OCI-LY7 (cell line): ENCODE results near the gene DPEP3. TPM values are rescaled to one million over a fixed set of nuclear protein-coding genes. Genes with fewer than 3 reads are reported as not detected.

Source experiments
- Bru-seq: library from RNA; stranded (reverse); fragments of 400-500 nt; gene quantifications from one replicate; lab custom pipeline; 2021; lab: Mats Ljungman, UMichigan
- BruChase-seq, 2 experiments: library from RNA; stranded (reverse); fragments of 400-500 nt; gene quantifications; one replicate each; lab custom pipeline; 2021; lab: Mats Ljungman, UMichigan
- BruUV-seq: library from RNA; stranded (reverse); fragments of 400-500 nt; replicated peaks from 2 replicates; lab custom pipeline; 2021; lab: Mats Ljungman, UMichigan
- CTCF ChIA-PET: fragments of 300-600 bp; sonication (Branson Sonifier 250); formaldehyde crosslinking; loops from one replicate; lab custom pipeline; 2022; ENCODE audit warnings: antibody characterized with exemption; ENCODE audit not compliant: unreplicated experiment; lab: Charles Lee
- POLR2A ChIA-PET: fragments of 300-600 bp; sonication (Branson Sonifier 250); formaldehyde crosslinking; loops from one replicate; lab custom pipeline; 2022; ENCODE audit warnings: antibody characterized with exemption; lab: Charles Lee
- DNase-seq: peaks from one replicate; pipeline ENCODE4 v3.0.0-alpha.2; 2015; ENCODE audit warnings: low spot score
- H2AFZ ChIP-seq: fragments of 200-600 bp; sonication (generic), shearing (Covaris generic); 2 replicates; pipeline ENCODE4 v1.6.1; 2014; ENCODE audit warnings: mild to moderate bottlenecking, antibody characterized with exemption, low read length, moderate library complexity
- H3K27ac ChIP-seq: fragments of 200-600 bp; sonication (generic); 2 replicates; pipeline ENCODE4 v1.5.1; 2014; ENCODE audit warnings: mixed run types, low read depth, mild to moderate bottlenecking, moderate library complexity, low read length, inconsistent platforms; ENCODE audit not compliant: poor library complexity, severe bottlenecking
- H3K36me3 ChIP-seq: fragments of 200-600 bp; sonication (generic); 2 replicates; pipeline ENCODE4 v1.6.1; 2014; ENCODE audit warnings: mild to moderate bottlenecking, antibody characterized with exemption, low read length, moderate library complexity, mixed read lengths; ENCODE audit not compliant: insufficient read depth
- H3K4me1 ChIP-seq: fragments of 200-600 bp; sonication (generic); 2 replicates; pipeline ENCODE4 v1.5.1; 2014; ENCODE audit warnings: mild to moderate bottlenecking, low read length; ENCODE audit not compliant: insufficient read depth, poor library complexity, severe bottlenecking
- H3K4me2 ChIP-seq: fragments of 200-600 bp; sonication (generic); 2 replicates; pipeline ENCODE4 v1.6.1; 2014; ENCODE audit warnings: mild to moderate bottlenecking, low read length
- H3K4me3 ChIP-seq: fragments of 200-600 bp; sonication (generic); 2 replicates; pipeline ENCODE4 v1.5.1; 2014; ENCODE audit warnings: mild to moderate bottlenecking, low read depth, low read length; ENCODE audit not compliant: poor library complexity, severe bottlenecking
- H3K79me2 ChIP-seq: fragments of 200-600 bp; sonication (generic); 2 replicates; pipeline ENCODE4 v1.6.1; 2016; ENCODE audit warnings: low read depth, mild to moderate bottlenecking, low read length, moderate library complexity, mixed read lengths; ENCODE audit not compliant: insufficient read depth
- H3K9me2 ChIP-seq: fragments of 200-600 bp; sonication (generic); 2 replicates; pipeline ENCODE4 v1.6.1; 2016; ENCODE audit warnings: mild to moderate bottlenecking, low read length, mixed read lengths; ENCODE audit not compliant: insufficient read depth
- H3K9me3 ChIP-seq: fragments of 200-600 bp; sonication (generic); 2 replicates; pipeline ENCODE4 v1.6.1; 2014; ENCODE audit warnings: mild to moderate bottlenecking, mixed run types, low read length, mixed read lengths
- H4K20me1 ChIP-seq: fragments of 200-600 bp; sonication (generic); 2 replicates; pipeline ENCODE4 v1.6.1; 2014; ENCODE audit warnings: mild to moderate bottlenecking, antibody characterized with exemption, low read length, moderate library complexity, mixed read lengths; ENCODE audit not compliant: insufficient read depth
- CTCF ChIP-seq: fragments of 200-600 bp; sonication (generic); conservative IDR thresholded peaks from 2 replicates; pipeline ENCODE4 v1.5.1; 2014; ENCODE audit warnings: mild to moderate bottlenecking, antibody characterized with exemption, low read length, moderate library complexity, mixed read lengths
- EZH2phosphoT487 ChIP-seq: fragments of 200-600 bp; sonication (generic); IDR thresholded peaks from 2 replicates; pipeline ENCODE4 v1.6.1; 2018; ENCODE audit warnings: low read depth, borderline replicate concordance, mild to moderate bottlenecking, mixed run types, antibody characterized with exemption, low read length, moderate library complexity, mixed read lengths
- intact Hi-C: fragments of 100-400 bp; cut with micrococcal nuclease; formaldehyde crosslinking; loops from one replicate; pipeline ENCODE4 v1.10.0; 2022; ENCODE audit not compliant: unreplicated experiment
- long read RNA-seq: library from polyadenylated mRNA; stranded (forward); transcript quantifications from one replicate; pipeline ENCODE4 v2.0.0, GENCODE V29; 2022
- total RNA-seq, 2 experiments: library from RNA; depleted of rRNA in 1 of 2; stranded (reverse); fragments of >200 nt in 1 of 2; shearing (Covaris generic) in 1 of 2; gene quantifications; 2 replicates each; pipeline ENCODE4 v1.2.3, GENCODE V29; 2014 to 2022

The DPEP3 gene
- total RNA-seq (2014; rRNA removed; shearing (Covaris generic)) (not detected in 2 replicates), total RNA-seq (2022) (not detected in 2 replicates), Bru-seq, nascent RNA (not detected), BruChase-seq, experiment 1, labeled RNA remaining after a 6-hour chase (percentile 17 among the genes with signal in this experiment), BruChase-seq, experiment 2, labeled RNA remaining after a 2-hour chase (not detected)
- long read RNA-seq = 0 reads

GRCh38 chr16:67979955-67980678 is at the start of gene DPEP3:
DPEP3 (minus strand) TSS chr16:67980499; CDS start chr16:67980380, 119 bp downstream.
- ChIA-PET CTCF (no interaction called here), POLR2A (no interaction called here)
- no TSS peak for BruUV-seq
- Histone ChIP-seq H3K36me3 (no peaks in the 10 kb centered on the region), H3K4me2 (no peak within 1 kb of the TSS), H4K20me1 (no peaks in the 10 kb centered on the region), H3K9me3 (no peaks in the 10 kb centered on the region), H3K9me2 (no peaks in the 10 kb centered on the region), H3K27ac (no peak within 1 kb of the TSS), H3K4me1 (peaks cover 31% of the 10 kb centered on the region), H2AFZ (no peak within 1 kb of the TSS), H3K4me3 (no peak within 1 kb of the TSS), H3K79me2 (no peaks in the 10 kb centered on the region)
- TF ChIP-seq EZH2phosphoT487 = no peak
- TF ChIP-seq CTCF = no peak
- intact Hi-C loops = no loop called here
- no peak for DNase-seq

- intact Hi-C loops = no loop called here
- TF ChIP-seq EZH2phosphoT487 (no peak), CTCF (no peak)
- peaks cover 56% of the 10 kb centered on the region for H3K36me3 ChIP-seq
Measured at GRCh38 chr16:68028996-68029395, 48.7 kb upstream of the DPEP3 start.

More at GRCh38 chr16:68028996-68029395, 48.7 kb upstream of the DPEP3 start:
- H4K20me1 ChIP-seq = no peaks in the 10 kb centered on the region
- H3K9me3 ChIP-seq = no peaks in the 10 kb centered on the region
- H3K9me2 ChIP-seq = no peaks in the 10 kb centered on the region
- H3K4me3 ChIP-seq = no peak overlapping the region
- DNase-seq = no peak
- H2AFZ ChIP-seq = no peak overlapping the region
- peaks cover 8% of the 10 kb centered on the region; the same call in 1 of the 2 replicates for H3K79me2 ChIP-seq
- peaks cover 8% of the 10 kb centered on the region for H3K4me1 ChIP-seq
- ChIA-PET POLR2A (interaction anchor here (1.2 kb wide), 1 partner anchor 9 kb away, joined by 3 read pairs; no protein-coding TSS in a partner anchor), CTCF (no interaction called here)
- no peak overlapping the region for H3K27ac ChIP-seq
- BruUV-seq = no TSS peak
- no peak overlapping the region for H3K4me2 ChIP-seq
